Measurements from ENCODE around the gene MRE11.

- TF ChIP-seq GATA3 (IDR thresholded peaks at IDR 0.05; ENCODE audit: low read depth, low read length) (no peak), GATA2 (IDR thresholded peaks at IDR 0.05; ENCODE audit: low read depth, low read length) (no peak)
Measured at GRCh38 chr11:94452988-94453387, 40.7 kb downstream of the MRE11 start.

All from SH-SY5Y (cell line).